ENCODE data around the gene KIAA0513. TPM values are rescaled to one million over a fixed set of nuclear protein-coding genes. Genes with fewer than 3 reads are reported as not detected.

The KIAA0513 gene
- total and polyA plus RNA-seq, 2 donors (not counting 1 experiment from before 2014, with no cell fraction given): 11.7 to 22.3 TPM

DNA sequence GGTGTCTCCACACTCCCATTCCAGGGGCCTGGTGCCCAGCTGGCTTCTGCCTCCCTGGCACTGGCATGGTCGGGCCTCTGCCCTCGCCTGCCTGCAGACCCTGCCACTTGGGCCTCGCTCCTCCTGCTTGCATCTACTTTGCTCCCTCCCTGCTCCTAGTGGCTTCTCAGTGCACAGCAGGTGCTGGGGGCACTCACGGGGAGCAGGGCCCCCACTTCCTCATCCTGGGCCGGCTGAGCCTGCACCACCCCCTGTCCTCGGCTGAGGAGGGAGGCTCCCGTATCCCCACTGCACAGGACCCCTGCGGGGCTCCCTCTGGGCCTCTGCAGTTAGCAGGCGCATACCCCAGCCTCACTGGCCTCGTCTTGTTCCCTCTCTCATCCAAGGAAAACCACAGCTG lies 49.4 kb downstream of the KIAA0513 start:
- no peak overlapping the region for H3K4me3 ChIP-seq (replicated peaks in 1 of 4; ENCODE audit: control extremely low read depth in 1 of 4, insufficient read depth in 1 of 4, low read depth in 3 of 4, low read length in 4 of 4)
- H2AFZ ChIP-seq (ENCODE audit: low read length): no peak overlapping the region
- no peaks in the 10 kb centered on the region for H4K20me1 ChIP-seq (ENCODE audit: control insufficient read depth, extremely low read depth, insufficient read depth, low read length)
- DNase-seq (ENCODE audit: low read depth in 2 of 2): no peak
- no peak overlapping the region for H3K4me2 ChIP-seq (ENCODE audit: extremely low read depth, insufficient read depth, low read length)
- peaks cover 3% of the 10 kb centered on the region for H3K4me1 ChIP-seq (ENCODE audit: control insufficient read depth, extremely low read depth, insufficient read depth, low read length)
- no peak overlapping the region for H3K27ac ChIP-seq (ENCODE audit: insufficient read depth, low read length)
- H3K27me3 ChIP-seq (ENCODE audit: control insufficient read depth, insufficient read depth, low read length): no peaks in the 10 kb centered on the region
- H3K9me3 ChIP-seq (ENCODE audit: control insufficient read depth, insufficient read depth, low read depth, low read length): no peaks in the 10 kb centered on the region
- peaks cover 16% of the 10 kb centered on the region for H3K36me3 ChIP-seq (ENCODE audit: control insufficient read depth, insufficient read depth, low read length)
- TF ChIP-seq, protein P1, sequence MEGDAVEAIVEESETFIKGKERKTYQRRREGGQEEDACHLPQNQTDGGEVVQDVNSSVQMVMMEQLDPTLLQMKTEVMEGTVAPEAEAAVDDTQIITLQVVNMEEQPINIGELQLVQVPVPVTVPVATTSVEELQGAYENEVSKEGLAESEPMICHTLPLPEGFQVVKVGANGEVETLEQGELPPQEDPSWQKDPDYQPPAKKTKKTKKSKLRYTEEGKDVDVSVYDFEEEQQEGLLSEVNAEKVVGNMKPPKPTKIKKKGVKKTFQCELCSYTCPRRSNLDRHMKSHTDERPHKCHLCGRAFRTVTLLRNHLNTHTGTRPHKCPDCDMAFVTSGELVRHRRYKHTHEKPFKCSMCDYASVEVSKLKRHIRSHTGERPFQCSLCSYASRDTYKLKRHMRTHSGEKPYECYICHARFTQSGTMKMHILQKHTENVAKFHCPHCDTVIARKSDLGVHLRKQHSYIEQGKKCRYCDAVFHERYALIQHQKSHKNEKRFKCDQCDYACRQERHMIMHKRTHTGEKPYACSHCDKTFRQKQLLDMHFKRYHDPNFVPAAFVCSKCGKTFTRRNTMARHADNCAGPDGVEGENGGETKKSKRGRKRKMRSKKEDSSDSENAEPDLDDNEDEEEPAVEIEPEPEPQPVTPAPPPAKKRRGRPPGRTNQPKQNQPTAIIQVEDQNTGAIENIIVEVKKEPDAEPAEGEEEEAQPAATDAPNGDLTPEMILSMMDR (conservative IDR thresholded peaks at IDR 0.05 in 1 of 2, IDR thresholded peaks at IDR 0.05 in 1 of 2; ENCODE audit: low read depth in 1 of 2, low read length in 2 of 2): no peak
- no peak for TF ChIP-seq EZH2 (IDR thresholded peaks at IDR 0.05; ENCODE audit: low read length, missing control alignments)
- no peaks in the 10 kb centered on the region for H3K79me2 ChIP-seq (ENCODE audit: control insufficient read depth, insufficient read depth, low read length)
- no peak overlapping the region for H3K9ac ChIP-seq (ENCODE audit: insufficient read depth, low read length)

DNA sequence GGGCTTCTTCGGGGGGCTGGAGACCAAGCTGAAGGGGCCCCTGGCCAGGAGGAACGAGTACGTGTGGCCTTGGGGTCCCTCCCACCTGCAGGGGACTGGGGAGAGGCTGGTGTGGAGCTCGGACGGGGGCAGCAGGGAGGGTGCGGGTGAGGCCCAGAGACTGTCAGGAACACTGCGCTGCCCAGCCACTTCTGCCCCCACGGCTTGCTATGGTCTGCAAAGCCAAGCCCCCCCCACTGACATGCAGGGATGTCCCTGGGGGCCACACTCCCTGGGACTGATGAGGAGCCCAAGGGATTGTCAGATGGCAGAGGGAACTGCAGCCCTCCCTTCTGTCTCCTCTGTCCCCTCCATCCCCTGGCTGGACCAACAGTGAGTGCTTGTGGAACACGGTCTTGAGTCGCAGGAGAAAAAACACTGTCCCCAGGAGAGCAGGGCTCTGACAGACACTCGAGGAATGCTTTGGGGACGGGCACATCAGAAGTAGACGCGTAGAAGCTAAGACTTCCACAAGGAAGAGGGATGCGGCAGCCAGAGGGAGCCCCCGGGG lies 50.1 kb downstream of the KIAA0513 start:
- no peak for DNase-seq (ENCODE audit: low read depth in 2 of 2)
- Histone ChIP-seq H2AFZ (ENCODE audit: low read length) (no peak overlapping the region), H3K4me1 (ENCODE audit: control insufficient read depth, extremely low read depth, insufficient read depth, low read length) (peaks cover 2% of the 10 kb centered on the region), H3K27me3 (ENCODE audit: control insufficient read depth, insufficient read depth, low read length) (no peaks in the 10 kb centered on the region), H4K20me1 (ENCODE audit: control insufficient read depth, extremely low read depth, insufficient read depth, low read length) (no peaks in the 10 kb centered on the region), H3K27ac (ENCODE audit: insufficient read depth, low read length) (no peak overlapping the region), H3K4me2 (ENCODE audit: extremely low read depth, insufficient read depth, low read length) (no peak overlapping the region), H3K9me3 (ENCODE audit: control insufficient read depth, insufficient read depth, low read depth, low read length) (no peaks in the 10 kb centered on the region), H3K9ac (ENCODE audit: insufficient read depth, low read length) (no peak overlapping the region), H3K36me3 (ENCODE audit: control insufficient read depth, insufficient read depth, low read length) (peaks cover 16% of the 10 kb centered on the region), H3K4me3 (replicated peaks in 1 of 4; ENCODE audit: control extremely low read depth in 1 of 4, insufficient read depth in 1 of 4, low read depth in 3 of 4, low read length in 4 of 4) (no peak overlapping the region), H3K79me2 (ENCODE audit: control insufficient read depth, insufficient read depth, low read length) (no peaks in the 10 kb centered on the region)
- TF ChIP-seq, protein P1 (conservative IDR thresholded peaks at IDR 0.05 in 1 of 2, IDR thresholded peaks at IDR 0.05 in 1 of 2; ENCODE audit: low read depth in 1 of 2, low read length in 2 of 2): no peak
- no peak for TF ChIP-seq EZH2 (IDR thresholded peaks at IDR 0.05; ENCODE audit: low read length, missing control alignments)

DNA sequence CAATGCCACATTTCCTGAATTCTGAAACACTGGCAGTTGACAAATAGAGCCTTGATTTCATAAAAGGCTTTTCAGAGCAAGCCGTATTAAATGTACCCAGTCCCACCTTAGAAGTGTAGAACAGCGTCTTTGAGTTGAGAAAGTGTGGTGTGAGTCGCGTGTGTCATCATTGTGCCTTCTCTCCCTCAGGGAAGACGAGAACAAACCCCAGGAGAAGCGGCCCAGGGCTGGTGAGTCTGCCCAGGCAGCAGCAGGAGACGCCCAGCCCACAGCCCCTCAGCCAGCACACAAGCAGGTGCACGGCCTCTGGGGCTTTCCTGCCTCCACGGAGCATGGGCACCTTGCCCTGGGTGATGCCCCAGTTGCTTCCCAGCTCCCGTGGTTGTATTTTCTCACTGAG lies 50.6 kb downstream of the KIAA0513 start:
- H3K79me2 ChIP-seq (ENCODE audit: control insufficient read depth, insufficient read depth, low read length): no peaks in the 10 kb centered on the region
- no peak overlapping the region for H3K4me2 ChIP-seq (ENCODE audit: extremely low read depth, insufficient read depth, low read length)
- no peak for DNase-seq (ENCODE audit: low read depth in 2 of 2)
- no peak overlapping the region for H3K9ac ChIP-seq (ENCODE audit: insufficient read depth, low read length)
- H2AFZ ChIP-seq (ENCODE audit: low read length): no peak overlapping the region
- H3K27ac ChIP-seq (ENCODE audit: insufficient read depth, low read length): no peak overlapping the region
- H3K9me3 ChIP-seq (ENCODE audit: control insufficient read depth, insufficient read depth, low read depth, low read length): no peaks in the 10 kb centered on the region
- peaks cover 16% of the 10 kb centered on the region for H3K36me3 ChIP-seq (ENCODE audit: control insufficient read depth, insufficient read depth, low read length)
- no peaks in the 10 kb centered on the region for H4K20me1 ChIP-seq (ENCODE audit: control insufficient read depth, extremely low read depth, insufficient read depth, low read length)
- H3K4me1 ChIP-seq (ENCODE audit: control insufficient read depth, extremely low read depth, insufficient read depth, low read length): no peaks in the 10 kb centered on the region
- H3K27me3 ChIP-seq (ENCODE audit: control insufficient read depth, insufficient read depth, low read length): no peaks in the 10 kb centered on the region
- TF ChIP-seq, protein P1 (conservative IDR thresholded peaks at IDR 0.05 in 1 of 2, IDR thresholded peaks at IDR 0.05 in 1 of 2; ENCODE audit: low read depth in 1 of 2, low read length in 2 of 2): no peak
- no peak for TF ChIP-seq EZH2 (IDR thresholded peaks at IDR 0.05; ENCODE audit: low read length, missing control alignments)
- H3K4me3 ChIP-seq (replicated peaks in 1 of 4; ENCODE audit: control extremely low read depth in 1 of 4, insufficient read depth in 1 of 4, low read depth in 3 of 4, low read length in 4 of 4): no peak overlapping the region

Data from fibroblast of lung (primary cell).